ENCODE measurements around the gene PCNT.
A peak's percentile ranks its signal among the peaks of the same experiment; 100 is the strongest.

The PCNT gene

DNA sequence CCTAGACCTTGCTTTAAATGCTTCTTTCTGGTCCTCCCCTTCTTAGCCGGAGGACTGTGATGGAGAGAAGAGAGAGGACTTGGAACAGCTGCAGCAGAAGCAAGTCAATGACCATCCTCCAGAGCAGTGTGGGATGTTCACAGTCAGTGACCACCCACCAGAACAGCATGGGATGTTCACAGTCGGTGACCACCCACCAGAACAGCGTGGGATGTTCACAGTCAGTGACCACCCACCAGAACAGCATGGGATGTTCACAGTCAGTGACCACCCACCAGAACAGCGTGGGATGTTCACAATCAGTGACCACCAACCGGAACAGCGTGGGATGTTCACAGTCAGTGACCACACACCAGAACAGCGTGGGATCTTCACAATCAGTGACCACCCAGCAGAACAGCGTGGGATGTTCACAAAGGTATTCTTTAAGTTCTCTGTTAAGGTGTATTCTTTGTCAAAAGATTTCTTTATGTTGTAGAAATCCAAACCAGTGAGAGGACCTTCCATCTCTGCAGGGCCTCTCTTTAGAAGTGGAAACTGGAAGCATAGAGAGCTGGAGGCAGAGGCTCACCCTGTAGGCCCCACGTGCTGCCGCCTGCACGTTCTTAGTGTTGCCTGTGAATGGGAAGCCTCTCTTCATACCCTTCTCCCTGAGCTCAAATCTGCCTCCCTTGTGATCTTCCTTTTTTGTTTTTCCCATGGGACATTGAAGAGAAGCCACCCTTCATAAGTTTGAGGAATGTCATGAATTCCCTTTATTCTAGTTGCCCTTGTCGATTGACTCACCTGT, 10.6 kb downstream of the PCNT start:
- WGBS, 2 donors (ENCODE audit: extremely low coverage in 2 of 2, insufficient read length in 2 of 2, insufficient replicate concordance in 1 of 2) = no CpG with 5 or more reads among the region's 12 CpGs
- no peak overlapping the region for H3K4me2 ChIP-seq (ENCODE audit: insufficient read depth, low read length, poor library complexity, severe bottlenecking)

GRCh38 chr21:46336603-46337002, 12.6 kb downstream of the PCNT start:
- WGBS, 2 donors (ENCODE audit: extremely low coverage in 2 of 2, insufficient read length in 2 of 2, insufficient replicate concordance in 1 of 2) = no CpG with 5 or more reads among the region's 3 CpGs

More for the DNA sequence above, 10.6 kb downstream of the PCNT start:
- H3K36me3 ChIP-seq (replicated peaks in 1 of 2; ENCODE audit: control insufficient read depth in 2 of 2, insufficient read depth in 2 of 2, low read length in 2 of 2) = peaks cover 26 to 88% of the 10 kb centered on the region in 2 donors
- no peak overlapping the region for H4K91ac ChIP-seq (ENCODE audit: low read depth, low read length, poor library complexity)
- no peak for DNase-seq (ENCODE audit: low spot score)
- H3K18ac ChIP-seq (ENCODE audit: low read length) = no peak overlapping the region
- no peak overlapping the region for H3K4ac ChIP-seq (ENCODE audit: low read length)
- no peak overlapping the region for H3K27ac ChIP-seq (replicated peaks; ENCODE audit: low read length)
- H3K14ac ChIP-seq (ENCODE audit: low read length) = no peak overlapping the region
- peaks cover 2% of the 10 kb centered on the region in 2 donors for H3K9me3 ChIP-seq (replicated peaks in 1 of 2; ENCODE audit: control insufficient read depth in 2 of 2, insufficient read depth in 1 of 2, low read depth in 1 of 2, low read length in 2 of 2)
- no peak overlapping the region for H2BK120ac ChIP-seq (ENCODE audit: low read depth, low read length)
- H3K9ac ChIP-seq (ENCODE audit: low read depth, low read length, poor library complexity) = peak overlapping the region; percentile 44
- peak overlapping the region; percentile 73 for H2BK12ac ChIP-seq (ENCODE audit: low read length)
- no peak overlapping the region for H2AFZ ChIP-seq (ENCODE audit: low read length)
- H3K4me3 ChIP-seq (ENCODE audit: low read length in 2 of 2) = no peak overlapping the region
- H2BK15ac ChIP-seq (ENCODE audit: low read length) = no peak overlapping the region
- no peaks in the 10 kb centered on the region for H3K4me1 ChIP-seq (ENCODE audit: control insufficient read depth in 2 of 2, insufficient read depth in 1 of 2, low read depth in 1 of 2, low read length in 2 of 2)
- H2BK5ac ChIP-seq (ENCODE audit: low read length) = peak overlapping the region; percentile 57
- H3K27me3 ChIP-seq (ENCODE audit: control insufficient read depth in 3 of 3, insufficient read depth in 3 of 3, low read depth in 1 of 3, low read length in 3 of 3) = no peaks in the 10 kb centered on the region
- no peak overlapping the region for H3K23ac ChIP-seq (ENCODE audit: low read depth, low read length, poor library complexity)
- H2AK5ac ChIP-seq (ENCODE audit: low read depth, low read length) = no peak overlapping the region
- H4K8ac ChIP-seq (ENCODE audit: low read depth, low read length) = no peak overlapping the region
- H3K79me1 ChIP-seq (ENCODE audit: low read depth, low read length) = peaks cover 7% of the 10 kb centered on the region

DNA sequence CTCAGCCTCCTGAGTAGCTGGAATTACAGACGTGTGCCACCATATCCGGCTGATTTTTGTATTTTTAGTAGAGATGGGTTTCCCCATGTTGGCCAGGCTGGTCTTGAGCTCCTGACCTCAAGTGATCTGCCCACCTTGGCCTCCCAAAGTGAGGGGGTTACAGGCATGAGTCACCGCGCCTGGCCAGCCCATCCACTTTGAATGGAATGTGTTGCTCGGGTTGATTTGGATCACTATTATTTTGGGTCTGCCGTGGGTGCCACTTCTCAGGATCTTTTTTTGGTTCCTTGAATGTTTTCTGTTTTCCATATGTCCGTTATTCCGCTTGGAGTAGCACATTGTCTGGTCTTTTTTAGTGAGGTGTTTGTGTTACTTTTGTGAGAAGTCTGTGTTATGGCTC, 17.0 kb downstream of the PCNT start:
- no peaks in the 10 kb centered on the region for H3K4me1 ChIP-seq (ENCODE audit: control insufficient read depth in 2 of 2, insufficient read depth in 1 of 2, low read depth in 1 of 2, low read length in 2 of 2)
- no peak for DNase-seq (ENCODE audit: low spot score)
- no peak overlapping the region for H2BK15ac ChIP-seq (ENCODE audit: low read length)
- H3K9me3 ChIP-seq (replicated peaks in 1 of 2; ENCODE audit: control insufficient read depth in 2 of 2, insufficient read depth in 1 of 2, low read depth in 1 of 2, low read length in 2 of 2) = peaks cover 2 to 8% of the 10 kb centered on the region in 2 donors
- H3K4me2 ChIP-seq (ENCODE audit: insufficient read depth, low read length, poor library complexity, severe bottlenecking) = no peak overlapping the region
- no peak overlapping the region for H2AK5ac ChIP-seq (ENCODE audit: low read depth, low read length)
- peaks cover 14% of the 10 kb centered on the region for H3K79me1 ChIP-seq (ENCODE audit: low read depth, low read length)
- H3K23ac ChIP-seq (ENCODE audit: low read depth, low read length, poor library complexity) = no peak overlapping the region
- no CpG with 5 or more reads among the region's 8 CpGs for WGBS, 2 donors (ENCODE audit: extremely low coverage in 2 of 2, insufficient read length in 2 of 2, insufficient replicate concordance in 1 of 2)
- no peak overlapping the region for H4K8ac ChIP-seq (ENCODE audit: low read depth, low read length)
- H3K27ac ChIP-seq (replicated peaks; ENCODE audit: low read length) = no peak overlapping the region
- no peak overlapping the region for H3K18ac ChIP-seq (ENCODE audit: low read length)
- no peak overlapping the region for H3K9ac ChIP-seq (ENCODE audit: low read depth, low read length, poor library complexity)
- H3K14ac ChIP-seq (ENCODE audit: low read length) = no peak overlapping the region
- peaks cover 21 to 73% of the 10 kb centered on the region in 2 donors for H3K36me3 ChIP-seq (replicated peaks in 1 of 2; ENCODE audit: control insufficient read depth in 2 of 2, insufficient read depth in 2 of 2, low read length in 2 of 2)
- H3K27me3 ChIP-seq (ENCODE audit: control insufficient read depth in 3 of 3, insufficient read depth in 3 of 3, low read depth in 1 of 3, low read length in 3 of 3) = no peaks in the 10 kb centered on the region
- no peak overlapping the region for H2BK5ac ChIP-seq (ENCODE audit: low read length)
- no peak overlapping the region for H2BK120ac ChIP-seq (ENCODE audit: low read depth, low read length)
- H4K91ac ChIP-seq (ENCODE audit: low read depth, low read length, poor library complexity) = no peak overlapping the region
- no peak overlapping the region for H3K4ac ChIP-seq (ENCODE audit: low read length)
- H3K4me3 ChIP-seq (ENCODE audit: low read length in 2 of 2) = no peak overlapping the region
- no peak overlapping the region for H2AFZ ChIP-seq (ENCODE audit: low read length)
- no peak overlapping the region for H2BK12ac ChIP-seq (ENCODE audit: low read length)

More at GRCh38 chr21:46336603-46337002, 12.6 kb downstream of the PCNT start:
- Histone ChIP-seq H3K23ac (ENCODE audit: low read depth, low read length, poor library complexity) (no peak overlapping the region), H3K4me2 (ENCODE audit: insufficient read depth, low read length, poor library complexity, severe bottlenecking) (no peak overlapping the region), H3K27me3 (ENCODE audit: control insufficient read depth in 3 of 3, insufficient read depth in 3 of 3, low read depth in 1 of 3, low read length in 3 of 3) (no peaks in the 10 kb centered on the region), H3K9ac (ENCODE audit: low read depth, low read length, poor library complexity) (no peak overlapping the region), H4K8ac (ENCODE audit: low read depth, low read length) (no peak overlapping the region), H3K9me3 (replicated peaks in 1 of 2; ENCODE audit: control insufficient read depth in 2 of 2, insufficient read depth in 1 of 2, low read depth in 1 of 2, low read length in 2 of 2) (peaks cover 2 to 6% of the 10 kb centered on the region in 2 donors), H3K4ac (ENCODE audit: low read length) (no peak overlapping the region), H2BK15ac (ENCODE audit: low read length) (no peak overlapping the region), H3K79me1 (ENCODE audit: low read depth, low read length) (peaks cover 7% of the 10 kb centered on the region), H3K4me1 (ENCODE audit: control insufficient read depth in 2 of 2, insufficient read depth in 1 of 2, low read depth in 1 of 2, low read length in 2 of 2) (no peaks in the 10 kb centered on the region), H2BK12ac (ENCODE audit: low read length) (no peak overlapping the region), H2AFZ (ENCODE audit: low read length) (no peak overlapping the region), H3K27ac (replicated peaks; ENCODE audit: low read length) (no peak overlapping the region), H2BK120ac (ENCODE audit: low read depth, low read length) (no peak overlapping the region), H3K4me3 (ENCODE audit: low read length in 2 of 2) (no peak overlapping the region), H2BK5ac (ENCODE audit: low read length) (no peak overlapping the region), H3K36me3 (replicated peaks in 1 of 2; ENCODE audit: control insufficient read depth in 2 of 2, insufficient read depth in 2 of 2, low read length in 2 of 2) (peaks cover 28 to 84% of the 10 kb centered on the region in 2 donors), H3K14ac (ENCODE audit: low read length) (peak overlapping the region; percentile 21), H2AK5ac (ENCODE audit: low read depth, low read length) (no peak overlapping the region), H3K18ac (ENCODE audit: low read length) (no peak overlapping the region), H4K91ac (ENCODE audit: low read depth, low read length, poor library complexity) (no peak overlapping the region)
- no peak for DNase-seq (ENCODE audit: low spot score)

DNA sequence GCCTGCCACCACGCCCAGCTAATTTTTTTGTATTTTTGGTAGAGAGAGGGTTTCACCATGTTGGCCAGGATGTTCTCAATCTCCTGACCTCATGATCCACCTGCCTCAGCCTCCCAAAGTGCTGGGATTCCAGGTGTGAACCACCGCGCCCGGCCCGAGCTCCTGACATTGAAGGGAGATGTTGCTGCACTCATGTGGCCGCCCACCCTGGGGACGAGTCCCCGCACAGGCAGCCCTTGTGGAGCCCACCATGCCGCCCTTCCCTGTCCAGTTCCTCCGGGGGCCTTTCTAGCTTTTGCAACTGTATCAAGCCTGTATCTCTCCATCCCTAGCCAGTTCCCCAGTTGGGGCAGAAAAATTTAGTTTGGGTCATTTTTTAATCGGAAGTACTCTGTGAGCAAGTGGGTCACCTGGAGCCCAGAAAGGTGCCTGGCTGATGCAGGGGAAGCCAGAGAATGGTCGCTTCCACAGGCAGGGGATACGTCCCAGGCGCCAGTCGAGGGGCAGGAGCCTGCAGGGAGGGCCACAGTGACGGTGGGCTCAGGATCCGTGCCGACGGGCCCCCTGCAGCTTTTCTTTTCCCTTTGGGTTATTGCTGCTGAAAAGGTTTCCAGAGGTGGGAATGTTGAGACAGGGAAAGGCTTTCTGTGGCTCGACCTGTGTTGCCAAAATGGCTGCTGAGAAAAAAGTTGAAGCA, 20.4 kb downstream of the PCNT start:
- Histone ChIP-seq H2AK5ac (ENCODE audit: low read depth, low read length) (no peak overlapping the region), H3K79me1 (ENCODE audit: low read depth, low read length) (peaks cover 15% of the 10 kb centered on the region), H3K27me3 (ENCODE audit: control insufficient read depth in 3 of 3, insufficient read depth in 3 of 3, low read depth in 1 of 3, low read length in 3 of 3) (no peaks in the 10 kb centered on the region), H2BK5ac (ENCODE audit: low read length) (no peak overlapping the region), H2BK120ac (ENCODE audit: low read depth, low read length) (no peak overlapping the region), H2BK12ac (ENCODE audit: low read length) (no peak overlapping the region), H3K36me3 (replicated peaks in 1 of 2; ENCODE audit: control insufficient read depth in 2 of 2, insufficient read depth in 2 of 2, low read length in 2 of 2) (peaks cover 36 to 73% of the 10 kb centered on the region in 2 donors), H3K4me1 (ENCODE audit: control insufficient read depth in 2 of 2, insufficient read depth in 1 of 2, low read depth in 1 of 2, low read length in 2 of 2) (no peaks in the 10 kb centered on the region), H4K91ac (ENCODE audit: low read depth, low read length, poor library complexity) (no peak overlapping the region), H3K18ac (ENCODE audit: low read length) (no peak overlapping the region), H3K23ac (ENCODE audit: low read depth, low read length, poor library complexity) (peak overlapping the region; percentile 65), H2BK15ac (ENCODE audit: low read length) (no peak overlapping the region), H4K8ac (ENCODE audit: low read depth, low read length) (no peak overlapping the region), H3K14ac (ENCODE audit: low read length) (no peak overlapping the region), H3K9me3 (replicated peaks in 1 of 2; ENCODE audit: control insufficient read depth in 2 of 2, insufficient read depth in 1 of 2, low read depth in 1 of 2, low read length in 2 of 2) (peaks cover 0 to 8% of the 10 kb centered on the region in 2 donors), H3K4ac (ENCODE audit: low read length) (no peak overlapping the region), H2AFZ (ENCODE audit: low read length) (no peak overlapping the region), H3K4me2 (ENCODE audit: insufficient read depth, low read length, poor library complexity, severe bottlenecking) (no peak overlapping the region), H3K9ac (ENCODE audit: low read depth, low read length, poor library complexity) (no peak overlapping the region), H3K27ac (replicated peaks; ENCODE audit: low read length) (no peak overlapping the region), H3K4me3 (ENCODE audit: low read length in 2 of 2) (no peak overlapping the region)
- no CpG with 5 or more reads among the region's 20 CpGs for WGBS, 2 donors (ENCODE audit: extremely low coverage in 2 of 2, insufficient read length in 2 of 2, insufficient replicate concordance in 1 of 2)
- no peak for DNase-seq (ENCODE audit: low spot score)
